Measurements from ENCODE around the gene LRCH3. TPM values are rescaled to one million over a fixed set of nuclear protein-coding genes. Genes with fewer than 3 reads are reported as not detected.

Gene LRCH3
- 13.6 and 19.1 TPM in 2 replicates for total RNA-seq

DNA sequence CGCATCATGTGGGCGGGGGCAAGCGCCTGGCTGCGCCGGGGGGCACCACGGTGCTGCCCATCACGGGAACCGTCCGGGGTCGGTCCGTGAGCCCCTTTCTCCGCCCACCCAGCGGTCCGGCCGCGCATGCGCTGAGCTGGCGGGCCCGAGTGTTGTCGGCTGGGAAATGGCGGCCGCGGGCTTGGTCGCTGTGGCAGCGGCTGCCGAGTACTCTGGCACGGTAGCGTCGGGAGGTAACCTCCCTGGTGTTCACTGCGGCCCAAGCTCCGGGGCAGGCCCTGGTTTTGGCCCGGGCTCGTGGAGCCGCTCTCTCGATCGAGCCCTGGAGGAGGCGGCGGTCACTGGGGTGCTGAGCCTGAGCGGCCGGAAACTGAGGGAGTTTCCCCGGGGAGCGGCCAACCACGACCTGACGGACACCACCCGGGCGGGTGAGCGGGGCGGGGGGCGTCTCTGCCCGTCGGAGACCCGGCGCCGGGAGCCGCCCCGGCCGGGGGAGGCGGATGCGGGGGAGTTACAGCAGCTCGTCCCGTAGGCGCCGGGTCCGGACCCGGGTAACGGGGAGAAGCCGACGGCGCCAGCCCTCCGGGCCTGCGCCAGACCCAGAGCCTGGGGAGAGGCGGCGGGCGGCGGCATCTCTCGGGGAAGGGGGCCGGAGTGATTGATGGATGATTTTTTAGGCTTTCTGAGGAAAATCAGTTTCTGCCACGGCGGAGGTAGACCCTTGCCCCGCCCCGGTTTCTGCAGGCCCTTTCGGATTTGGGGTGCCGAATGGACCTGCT lies at the start of gene LRCH3:
LRCH3 (plus strand) TSS at position 142 of the 779 bp plus-strand sequence; CDS start at position 167, 25 bp downstream.

DNA sequence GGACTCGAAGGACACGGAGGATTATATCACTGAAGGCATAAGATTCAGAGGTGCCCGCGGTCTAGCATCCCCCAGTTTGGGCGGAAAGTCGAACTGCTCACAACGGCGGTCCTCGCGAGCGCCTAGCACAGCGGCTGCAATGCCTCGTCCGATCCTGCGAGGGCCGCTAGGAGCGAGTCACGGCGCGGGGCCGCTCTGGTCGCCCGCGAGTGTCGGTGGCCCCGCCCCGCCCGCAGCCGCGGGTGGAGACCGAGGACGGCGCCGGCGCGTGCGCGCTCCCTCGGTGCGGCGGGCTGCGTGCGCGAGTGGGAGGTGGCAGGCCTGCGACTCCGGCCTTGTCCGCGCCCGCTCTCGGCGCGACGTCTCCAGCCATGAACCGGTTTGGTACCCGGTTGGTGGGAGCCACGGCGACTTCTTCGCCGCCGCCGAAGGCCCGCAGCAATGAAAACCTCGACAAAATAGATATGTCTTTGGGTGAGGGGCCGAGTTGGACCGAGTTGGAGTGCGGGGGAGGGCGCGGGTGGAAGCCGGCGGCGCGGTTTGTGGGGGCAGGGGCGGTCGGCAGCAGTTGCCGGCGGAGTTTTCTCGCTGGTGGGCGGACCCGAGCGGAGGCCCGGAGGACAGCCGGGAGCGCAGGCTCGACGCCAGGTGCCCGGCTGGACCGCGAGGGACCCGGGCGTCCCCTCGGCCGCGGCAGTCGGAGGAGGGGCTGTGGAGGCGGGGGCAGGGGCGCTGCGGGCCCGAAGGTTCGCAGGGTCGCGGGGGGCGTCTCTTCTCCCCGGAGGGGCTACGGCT lies 41.3 kb upstream of the LRCH3 start, which contains the start of gene FYTTD1:
FYTTD1 (plus strand) TSS at position 283 of the 795 bp plus-strand sequence; CDS start at position 372, 89 bp downstream.

Other genes with a start within 250 kb of the LRCH3 start
- 17.8 and 25.3 TPM in 2 replicates for gene BDH1, start 235.3 kb upstream of the LRCH3 start, total RNA-seq
- 24.8 and 25.3 TPM in 2 replicates for gene RUBCN, start 54.4 kb upstream of the LRCH3 start, total RNA-seq
- gene FYTTD1, start 41.4 kb upstream of the LRCH3 start, total RNA-seq, result 26.2 and 30.8 TPM in 2 replicates
- gene RPL35A, start 158.9 kb downstream of the LRCH3 start, total RNA-seq, result 890 and 970 TPM in 2 replicates
- gene LMLN, start 169.0 kb downstream of the LRCH3 start, total RNA-seq, result 1.9 and 4.1 TPM in 2 replicates

Measured in hair follicular keratinocyte (primary cell).